GM13976 (cell line): ENCODE results near the gene LRRC19.

Experiments used
- DNase-seq: peaks from one replicate; pipeline ENCODE4 v3.0.0; 2012; ENCODE audit warnings: low spot score
- in situ Hi-C: fragments of 300-500 bp; cut with MboI; formaldehyde crosslinking; loops from one replicate; pipeline ENCODE4 v1.12.0; 2022; ENCODE audit warnings: low sequenced_read_pairs, mixed read lengths, inconsistent platforms; ENCODE audit not compliant: unreplicated experiment
- TF ChIP-seq, protein P1 (sequence below): IDR thresholded peaks from 2 replicates; pipeline ENCODE4 v1.5.1; 2012; ENCODE audit warnings: borderline replicate concordance, mild to moderate bottlenecking; ENCODE audit not compliant: insufficient read depth; ENCODE audit errors: extremely low read depth, missing control alignments, control extremely low read depth

The LRRC19 gene

DNA sequence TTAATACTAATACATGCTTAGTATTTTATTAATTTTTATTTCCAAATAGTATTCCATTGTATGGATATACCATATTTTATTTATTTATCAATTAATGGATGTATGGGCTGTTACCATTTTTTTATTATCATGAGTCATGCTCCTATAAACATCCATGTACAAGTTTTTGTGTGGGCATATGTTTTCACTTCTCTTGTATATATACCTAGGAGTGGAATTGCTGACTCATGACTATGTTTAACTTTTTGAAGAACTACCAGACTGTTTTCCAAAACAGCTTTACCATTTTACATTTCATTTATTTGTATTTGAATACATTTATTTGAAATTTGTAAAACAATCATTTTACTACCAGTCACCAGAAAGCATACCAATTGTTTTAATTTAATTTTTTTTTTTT lies 14.1 kb upstream of the LRRC19 start:
- no peak for DNase-seq
- in situ Hi-C loops, result no loop called here
- TF ChIP-seq, protein P1, sequence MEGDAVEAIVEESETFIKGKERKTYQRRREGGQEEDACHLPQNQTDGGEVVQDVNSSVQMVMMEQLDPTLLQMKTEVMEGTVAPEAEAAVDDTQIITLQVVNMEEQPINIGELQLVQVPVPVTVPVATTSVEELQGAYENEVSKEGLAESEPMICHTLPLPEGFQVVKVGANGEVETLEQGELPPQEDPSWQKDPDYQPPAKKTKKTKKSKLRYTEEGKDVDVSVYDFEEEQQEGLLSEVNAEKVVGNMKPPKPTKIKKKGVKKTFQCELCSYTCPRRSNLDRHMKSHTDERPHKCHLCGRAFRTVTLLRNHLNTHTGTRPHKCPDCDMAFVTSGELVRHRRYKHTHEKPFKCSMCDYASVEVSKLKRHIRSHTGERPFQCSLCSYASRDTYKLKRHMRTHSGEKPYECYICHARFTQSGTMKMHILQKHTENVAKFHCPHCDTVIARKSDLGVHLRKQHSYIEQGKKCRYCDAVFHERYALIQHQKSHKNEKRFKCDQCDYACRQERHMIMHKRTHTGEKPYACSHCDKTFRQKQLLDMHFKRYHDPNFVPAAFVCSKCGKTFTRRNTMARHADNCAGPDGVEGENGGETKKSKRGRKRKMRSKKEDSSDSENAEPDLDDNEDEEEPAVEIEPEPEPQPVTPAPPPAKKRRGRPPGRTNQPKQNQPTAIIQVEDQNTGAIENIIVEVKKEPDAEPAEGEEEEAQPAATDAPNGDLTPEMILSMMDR, result no peak

DNA sequence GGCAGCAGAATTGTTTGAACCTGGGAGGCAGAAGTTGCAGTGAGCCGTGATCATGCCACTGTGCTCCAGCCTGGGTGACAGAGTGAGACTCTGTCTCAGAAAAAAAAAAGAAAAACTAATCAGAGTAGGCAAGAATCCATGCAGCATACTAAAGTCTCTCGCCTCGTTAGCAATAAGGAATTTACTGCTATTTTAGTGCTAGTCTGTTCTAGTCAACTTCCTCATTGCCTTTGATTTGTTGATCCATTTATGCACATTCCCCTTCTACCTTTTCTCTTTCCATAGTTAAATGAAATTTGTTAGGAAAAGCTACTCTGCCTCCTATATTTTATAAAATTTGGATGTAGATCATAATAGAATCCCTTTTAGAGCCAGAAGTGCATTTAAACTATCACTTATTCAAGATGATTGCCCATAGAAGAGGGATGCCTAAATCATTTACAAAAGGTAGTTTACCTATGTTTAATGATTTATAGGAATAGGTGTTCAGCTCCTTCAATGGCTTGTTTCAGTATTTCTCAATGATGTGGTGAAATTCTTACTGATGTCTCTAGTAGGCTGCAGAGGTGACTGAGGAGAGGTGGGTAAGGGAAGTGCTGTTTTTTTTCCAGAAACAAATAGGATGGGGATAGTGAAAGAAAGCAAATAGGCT lies 1.9 kb downstream of the LRRC19 start:
- in situ Hi-C loops, result no loop called here
- TF ChIP-seq, protein P1, result no peak
- DNase-seq, result no peak

DNA sequence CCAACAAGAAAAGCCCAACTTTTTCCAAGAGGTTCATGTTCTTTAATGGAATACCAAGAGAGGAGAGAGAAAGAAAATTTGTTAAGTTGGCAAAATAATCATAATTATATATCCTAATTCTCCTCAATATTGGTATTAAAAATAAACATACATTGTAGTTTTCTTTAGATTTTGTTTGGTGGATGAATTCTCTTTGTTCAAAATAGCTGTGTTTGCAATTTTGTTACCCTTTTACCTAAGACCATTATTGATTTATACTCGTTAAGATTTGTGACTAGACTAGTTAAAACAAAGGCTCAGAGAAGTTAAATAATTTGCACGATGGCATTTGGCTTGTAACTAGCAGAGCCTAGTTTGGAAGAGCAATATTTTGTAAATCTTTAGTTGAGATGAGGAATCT lies 9.7 kb downstream of the LRRC19 start:
- no peak for DNase-seq
- TF ChIP-seq, protein P1, result no peak
- in situ Hi-C loops, result no loop called here

DNA sequence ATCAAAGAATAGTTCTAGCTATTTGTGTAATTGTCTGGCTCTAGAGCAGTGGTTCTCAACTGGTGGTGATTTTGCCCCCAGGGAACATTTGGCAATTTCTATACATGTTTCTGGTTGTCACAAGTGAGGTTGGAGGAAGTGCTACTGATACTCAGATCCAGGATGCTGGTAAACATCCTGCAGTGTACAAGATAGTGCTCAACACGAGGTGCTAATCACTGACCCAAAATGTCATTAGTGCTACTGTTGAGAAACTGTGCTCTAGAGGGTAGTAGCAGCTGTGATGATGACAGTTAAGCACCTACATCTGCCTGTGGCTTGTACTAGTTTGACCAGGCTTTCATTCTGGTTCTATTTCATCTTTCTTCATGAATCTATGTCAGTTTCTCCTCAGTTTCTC lies 22.1 kb downstream of the LRRC19 start:
- TF ChIP-seq, protein P1, result no peak
- in situ Hi-C loops, result no loop called here
- DNase-seq, result no peak

DNA sequence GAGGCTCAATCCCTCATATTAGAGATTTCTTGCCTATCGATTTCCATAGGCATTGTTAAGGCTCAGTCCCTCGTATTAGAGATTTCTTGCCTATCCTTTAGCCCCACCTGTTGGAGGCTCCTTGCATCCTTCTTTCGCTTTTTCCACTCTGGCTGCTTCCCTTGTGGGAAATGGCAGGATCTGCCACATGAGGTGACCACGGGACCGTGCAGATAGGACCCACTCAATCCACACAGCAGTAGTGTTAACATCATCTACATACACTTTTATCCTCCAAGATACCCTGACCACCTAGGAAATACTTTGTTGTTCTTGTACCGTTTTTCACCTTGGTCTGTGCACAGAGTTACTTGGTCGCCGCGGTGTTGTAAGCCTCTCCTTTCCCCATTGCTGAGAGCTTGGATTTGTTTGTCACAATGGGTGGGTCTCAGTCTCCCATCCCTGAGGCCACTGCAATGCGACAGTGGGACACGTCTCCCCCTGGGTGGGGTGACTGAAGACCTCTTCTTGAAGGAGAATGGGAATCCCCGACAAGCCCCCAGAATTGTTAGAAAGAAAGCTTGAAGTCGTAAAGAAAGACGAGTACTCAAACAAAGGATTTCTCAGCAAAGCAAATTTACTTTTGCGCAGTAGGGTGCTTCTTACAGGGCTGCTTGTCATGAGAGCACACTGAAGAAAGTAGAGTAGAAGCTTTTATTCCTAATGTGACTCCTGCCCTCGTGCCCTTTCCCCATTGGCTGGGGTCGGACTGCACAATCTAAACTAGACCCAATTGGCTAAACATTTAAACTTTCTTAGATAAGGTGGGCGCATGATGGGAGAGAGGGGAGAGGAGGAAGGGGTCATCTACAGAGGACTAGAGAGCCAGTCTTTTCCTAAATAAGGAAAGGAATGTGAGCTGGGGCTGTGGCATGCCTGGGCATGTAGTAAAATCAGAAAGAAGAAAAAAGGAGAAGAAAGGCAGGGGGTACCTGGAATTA lies 29.5 kb downstream of the LRRC19 start:
- in situ Hi-C loops, result no loop called here
- no peak for DNase-seq
- TF ChIP-seq, protein P1, result no peak

DNA sequence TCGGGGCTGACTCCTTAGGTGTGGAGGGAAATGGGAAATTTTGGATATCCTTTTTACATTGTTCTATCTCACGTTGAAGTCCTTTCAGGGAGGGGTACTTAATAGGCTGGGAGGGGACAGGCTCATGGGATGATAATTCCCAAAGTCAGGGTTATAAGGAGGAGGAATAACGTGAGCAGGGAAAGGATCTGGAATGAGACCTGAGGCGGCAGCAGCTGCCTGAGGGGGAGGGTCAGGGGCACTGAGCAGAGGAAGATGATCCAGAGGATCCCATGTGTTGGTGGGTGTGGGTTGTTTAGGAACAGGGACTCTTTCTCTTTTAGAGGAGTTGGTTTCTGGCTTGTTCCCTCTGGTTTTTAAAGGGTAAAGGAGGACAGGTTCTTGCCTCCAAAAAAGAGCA lies 30.5 kb downstream of the LRRC19 start:
- TF ChIP-seq, protein P1, result no peak
- in situ Hi-C loops, result no loop called here
- DNase-seq, result no peak
